Measurements from ENCODE around the gene MEX3B. TPM values are rescaled to one million over a fixed set of nuclear protein-coding genes. Genes with fewer than 3 reads are reported as not detected.
"Not testable (repeated sequence)": the region's sequence is repeated elsewhere in the genome, so short reads cannot be mapped to it uniquely, and the experiment has no call there.

The MEX3B gene
- total RNA-seq, 5 donors from 2014 or later (not counting 1 experiment from before 2014, with no cell fraction given), result 1.5 to 2.8 (median 1.6) TPM

GRCh38 chr15:82040862-82041261 is 5.0 kb downstream of the MEX3B start:
- WGBS (ENCODE audit: insufficient coverage), result 51% methylated on average over 2 of the region's 4 CpGs
- Mint-ChIP-seq H3K27me3 (peaks cover 7 to 9% of the 10 kb centered on the region in 2 donors), H3K4me3 (no peak overlapping the region), H3K9me3 (no peaks in the 10 kb centered on the region), H3K36me3 (no peaks in the 10 kb centered on the region), H3K27ac (no peak overlapping the region), H3K4me1 (peaks cover 4 to 11% (median 10%) of the 10 kb centered on the region in 3 donors)
- no peaks in the 10 kb centered on the region for H3K36me3 ChIP-seq (ENCODE audit: control insufficient read depth in 2 of 2, extremely low read depth in 1 of 2, insufficient read depth in 1 of 2, low read length in 1 of 2)
- H3K4me3 ChIP-seq (ENCODE audit: control insufficient read depth in 1 of 2, extremely low read depth in 1 of 2, low read length in 1 of 2), result no peak overlapping the region
- DNase-seq (no peak), ATAC-seq (replicated peaks in 1 of 4) (no peak)
- H3K4me1 ChIP-seq (ENCODE audit: control insufficient read depth in 1 of 2, extremely low read depth in 1 of 2, insufficient read depth in 2 of 2, low read length in 2 of 2), result peaks cover 0 to 16% of the 10 kb centered on the region in 2 experiments
- H3K9me3 ChIP-seq, result no peaks in the 10 kb centered on the region
- H3K27ac ChIP-seq (ENCODE audit: low read length), result no peak overlapping the region
- peaks cover 0 to 29% of the 10 kb centered on the region in 2 experiments for H3K27me3 ChIP-seq (replicated peaks in 1 of 2; ENCODE audit: control insufficient read depth in 2 of 2, extremely low read depth in 1 of 2, insufficient read depth in 2 of 2, low read length in 1 of 2)
- ChIA-PET CTCF (no interaction called here), POLR2A (interaction anchor here in 1 of 2 donors (0.5 kb wide), 1 partner anchor 1341 kb away, joined by 3 read pairs; no protein-coding TSS in a partner anchor)

GRCh38 chr15:82040390-82040789 is 5.4 kb downstream of the MEX3B start:
- Mint-ChIP-seq H3K36me3 (no peaks in the 10 kb centered on the region), H3K9me3 (no peaks in the 10 kb centered on the region), H3K27me3 (peaks cover 7 to 9% of the 10 kb centered on the region in 2 donors), H3K4me1 (peaks cover 4 to 11% (median 10%) of the 10 kb centered on the region in 3 donors), H3K27ac (no peak overlapping the region), H3K4me3 (no peak overlapping the region)
- Histone ChIP-seq H3K36me3 (ENCODE audit: control insufficient read depth in 2 of 2, extremely low read depth in 1 of 2, insufficient read depth in 1 of 2, low read length in 1 of 2) (no peaks in the 10 kb centered on the region), H3K4me1 (ENCODE audit: control insufficient read depth in 1 of 2, extremely low read depth in 1 of 2, insufficient read depth in 2 of 2, low read length in 2 of 2) (peaks cover 0 to 15% of the 10 kb centered on the region in 2 experiments), H3K4me3 (ENCODE audit: control insufficient read depth in 1 of 2, extremely low read depth in 1 of 2, low read length in 1 of 2) (no peak overlapping the region), H3K9me3 (no peaks in the 10 kb centered on the region), H3K27ac (ENCODE audit: low read length) (no peak overlapping the region), H3K27me3 (replicated peaks in 1 of 2; ENCODE audit: control insufficient read depth in 2 of 2, extremely low read depth in 1 of 2, insufficient read depth in 2 of 2, low read length in 1 of 2) (peaks cover 0 to 28% of the 10 kb centered on the region in 2 experiments)
- DNase-seq (no peak), ATAC-seq (replicated peaks in 1 of 4) (no peak)
- 60% methylated on average over 1 of the region's 2 CpGs for WGBS (ENCODE audit: insufficient coverage)
- CTCF ChIA-PET, result no interaction called here
- POLR2A ChIA-PET, result no interaction called here

- Histone ChIP-seq H3K4me1 (ENCODE audit: control insufficient read depth in 1 of 2, extremely low read depth in 1 of 2, insufficient read depth in 2 of 2, low read length in 2 of 2) (peaks cover 0 to 10% of the 10 kb centered on the region in 2 experiments), H3K9me3 (no peaks in the 10 kb centered on the region), H3K27me3 (replicated peaks in 1 of 2; ENCODE audit: control insufficient read depth in 2 of 2, extremely low read depth in 1 of 2, insufficient read depth in 2 of 2, low read length in 1 of 2) (peaks cover 0 to 23% of the 10 kb centered on the region in 2 experiments), H3K27ac (ENCODE audit: low read length) (no peak overlapping the region), H3K4me3 (ENCODE audit: control insufficient read depth in 1 of 2, extremely low read depth in 1 of 2, low read length in 1 of 2) (no peak overlapping the region), H3K36me3 (ENCODE audit: control insufficient read depth in 2 of 2, extremely low read depth in 1 of 2, insufficient read depth in 1 of 2, low read length in 1 of 2) (no peaks in the 10 kb centered on the region)
- Mint-ChIP-seq H3K36me3 (no peaks in the 10 kb centered on the region), H3K4me1 (peaks cover 4 to 8% (median 7%) of the 10 kb centered on the region in 3 donors), H3K4me3 (no peak overlapping the region), H3K27ac (no peak overlapping the region), H3K9me3 (no peaks in the 10 kb centered on the region), H3K27me3 (peaks cover 6 to 7% of the 10 kb centered on the region in 2 donors)
- DNase-seq, result no peak
- POLR2A ChIA-PET, result no interaction called here
- WGBS (ENCODE audit: insufficient coverage), result no CpG with 5 or more reads among the region's 7 CpGs
- ATAC-seq (replicated peaks in 1 of 4), result no peak
- CTCF ChIA-PET, result no interaction called here
Observed at GRCh38 chr15:82039871-82040270, 5.9 kb downstream of the MEX3B start.

- Histone ChIP-seq H3K4me3 (ENCODE audit: control insufficient read depth in 1 of 2, extremely low read depth in 1 of 2, low read length in 1 of 2) (no peak overlapping the region), H3K4me1 (ENCODE audit: control insufficient read depth in 1 of 2, extremely low read depth in 1 of 2, insufficient read depth in 2 of 2, low read length in 2 of 2) (no peaks in the 10 kb centered on the region), H3K27ac (ENCODE audit: low read length) (no peak overlapping the region), H3K27me3 (replicated peaks in 1 of 2; ENCODE audit: control insufficient read depth in 2 of 2, extremely low read depth in 1 of 2, insufficient read depth in 2 of 2, low read length in 1 of 2) (peaks cover 0 to 3% of the 10 kb centered on the region in 2 experiments), H3K36me3 (ENCODE audit: control insufficient read depth in 2 of 2, extremely low read depth in 1 of 2, insufficient read depth in 1 of 2, low read length in 1 of 2) (no peaks in the 10 kb centered on the region), H3K9me3 (no peaks in the 10 kb centered on the region)
- DNase-seq (no peak), ATAC-seq (replicated peaks in 1 of 4) (no peak)
- Mint-ChIP-seq H3K36me3 (no peaks in the 10 kb centered on the region), H3K27ac (no peak overlapping the region), H3K4me1 (no peaks in the 10 kb centered on the region), H3K9me3 (no peaks in the 10 kb centered on the region), H3K27me3 (peaks cover 6 to 10% of the 10 kb centered on the region in 2 donors), H3K4me3 (no peak overlapping the region)
- WGBS (ENCODE audit: insufficient coverage), result 100% methylated on average over 1 of the region's 7 CpGs
- ChIA-PET POLR2A (no interaction called here), CTCF (no interaction called here)
Observed at GRCh38 chr15:82036461-82036860, 9.4 kb downstream of the MEX3B start.

- H3K27ac ChIP-seq (ENCODE audit: low read length), result no peak overlapping the region
- no peak overlapping the region for H3K4me3 Mint-ChIP-seq
- no peaks in the 10 kb centered on the region for H3K36me3 ChIP-seq (ENCODE audit: control insufficient read depth in 2 of 2, extremely low read depth in 1 of 2, insufficient read depth in 1 of 2, low read length in 1 of 2)
- no peaks in the 10 kb centered on the region for H3K4me1 ChIP-seq (ENCODE audit: control insufficient read depth in 1 of 2, extremely low read depth in 1 of 2, insufficient read depth in 2 of 2, low read length in 2 of 2)
- no peak overlapping the region for H3K27ac Mint-ChIP-seq
- no peaks in the 10 kb centered on the region for H3K36me3 Mint-ChIP-seq
- H3K9me3 Mint-ChIP-seq, result no peaks in the 10 kb centered on the region
- no peak for ATAC-seq (replicated peaks in 1 of 4)
- ChIA-PET POLR2A (no interaction called here), CTCF (no interaction called here)
- H3K4me1 Mint-ChIP-seq, result no peaks in the 10 kb centered on the region
- H3K4me3 ChIP-seq (ENCODE audit: control insufficient read depth in 1 of 2, extremely low read depth in 1 of 2, low read length in 1 of 2), result no peak overlapping the region
- H3K27me3 Mint-ChIP-seq, result peaks cover 3 to 4% of the 10 kb centered on the region in 2 donors
- no peaks in the 10 kb centered on the region for H3K27me3 ChIP-seq (replicated peaks in 1 of 2; ENCODE audit: control insufficient read depth in 2 of 2, extremely low read depth in 1 of 2, insufficient read depth in 2 of 2, low read length in 1 of 2)
- no CpG with 5 or more reads among the region's 5 CpGs for WGBS (ENCODE audit: insufficient coverage)
- H3K9me3 ChIP-seq, result no peaks in the 10 kb centered on the region
- DNase-seq, result no peak
Observed at GRCh38 chr15:82031871-82032270, 13.9 kb downstream of the MEX3B start.

- peaks cover 3 to 4% of the 10 kb centered on the region in 2 donors for H3K27me3 Mint-ChIP-seq
- no peaks in the 10 kb centered on the region for H3K4me1 ChIP-seq (ENCODE audit: control insufficient read depth in 1 of 2, extremely low read depth in 1 of 2, insufficient read depth in 2 of 2, low read length in 2 of 2)
- DNase-seq (no peak), ATAC-seq (replicated peaks in 1 of 4) (no peak)
- ChIA-PET POLR2A (no interaction called here), CTCF (no interaction called here)
- H3K36me3 ChIP-seq (ENCODE audit: control insufficient read depth in 2 of 2, extremely low read depth in 1 of 2, insufficient read depth in 1 of 2, low read length in 1 of 2), result no peaks in the 10 kb centered on the region
- WGBS (ENCODE audit: insufficient coverage), result 89% methylated on average over 2 of the region's 2 CpGs
- no peak overlapping the region for H3K4me3 Mint-ChIP-seq
- H3K9me3 Mint-ChIP-seq, result no peaks in the 10 kb centered on the region
- no peak overlapping the region for H3K27ac ChIP-seq (ENCODE audit: low read length)
- H3K4me1 Mint-ChIP-seq, result no peaks in the 10 kb centered on the region
- no peaks in the 10 kb centered on the region for H3K9me3 ChIP-seq
- no peak overlapping the region for H3K27ac Mint-ChIP-seq
- no peaks in the 10 kb centered on the region for H3K27me3 ChIP-seq (replicated peaks in 1 of 2; ENCODE audit: control insufficient read depth in 2 of 2, extremely low read depth in 1 of 2, insufficient read depth in 2 of 2, low read length in 1 of 2)
- H3K4me3 ChIP-seq (ENCODE audit: control insufficient read depth in 1 of 2, extremely low read depth in 1 of 2, low read length in 1 of 2), result no peak overlapping the region
- H3K36me3 Mint-ChIP-seq, result no peaks in the 10 kb centered on the region
Observed at GRCh38 chr15:82030176-82030575, 15.6 kb downstream of the MEX3B start.

- H3K4me1 ChIP-seq (ENCODE audit: control insufficient read depth in 1 of 2, extremely low read depth in 1 of 2, insufficient read depth in 2 of 2, low read length in 2 of 2); H3K36me3 ChIP-seq (ENCODE audit: control insufficient read depth in 2 of 2, extremely low read depth in 1 of 2, insufficient read depth in 1 of 2, low read length in 1 of 2); H3K27ac Mint-ChIP-seq; H3K36me3 Mint-ChIP-seq; ATAC-seq (replicated peaks in 1 of 4); H3K27me3 ChIP-seq (replicated peaks in 1 of 2; ENCODE audit: control insufficient read depth in 2 of 2, extremely low read depth in 1 of 2, insufficient read depth in 2 of 2, low read length in 1 of 2); POLR2A ChIA-PET; H3K9me3 ChIP-seq; H3K4me3 Mint-ChIP-seq; H3K27ac ChIP-seq (ENCODE audit: low read length); DNase-seq; H3K4me1 Mint-ChIP-seq; CTCF ChIA-PET; H3K9me3 Mint-ChIP-seq; H3K4me3 ChIP-seq (ENCODE audit: control insufficient read depth in 1 of 2, extremely low read depth in 1 of 2, low read length in 1 of 2); H3K27me3 Mint-ChIP-seq: not testable (repeated sequence)
- 95% methylated on average over 3 of the region's 5 CpGs for WGBS (ENCODE audit: insufficient coverage)
Observed at GRCh38 chr15:82028163-82028562, 17.7 kb downstream of the MEX3B start.
